Chondrocyte (in vitro differentiated cells): Measurements from ENCODE around the gene MYO1B. TPM values are rescaled to one million over a fixed set of nuclear protein-coding genes. Genes with fewer than 3 reads are reported as not detected.

Source experiments
- DNase-seq: peaks from one replicate; pipeline ENCODE4 v3.0.0; 2021; ENCODE audit warnings: mixed read lengths, low spot score
- H3K27ac Mint-ChIP-seq: one replicate; pipeline ENCODE4 v1.8.0; 2021; ENCODE audit warnings: mild to moderate bottlenecking, moderate library complexity, mixed read lengths; ENCODE audit not compliant: unreplicated experiment
- H3K27me3 Mint-ChIP-seq: 2 replicates; pipeline ENCODE4 v1.8.0; 2021; ENCODE audit warnings: low read depth, mixed read lengths
- H3K36me3 Mint-ChIP-seq: 2 replicates; pipeline ENCODE4 v1.8.0; 2021; ENCODE audit warnings: low read depth, mixed read lengths
- H3K4me1 Mint-ChIP-seq: 2 replicates; pipeline ENCODE4 v1.8.0; 2021; ENCODE audit warnings: low read depth, mild to moderate bottlenecking, mixed read lengths
- H3K4me3 Mint-ChIP-seq: one replicate; pipeline ENCODE4 v1.8.0; 2021; ENCODE audit warnings: mild to moderate bottlenecking, moderate library complexity, mixed read lengths; ENCODE audit not compliant: unreplicated experiment
- H3K9me3 Mint-ChIP-seq: 2 replicates; pipeline ENCODE4 v1.8.0; 2021; ENCODE audit warnings: low read depth, mixed read lengths
- total RNA-seq: library from RNA; stranded (reverse); gene quantifications from 3 replicates; pipeline ENCODE4 v1.2.1, GENCODE V29; 2021
- TF ChIP-seq, protein P1 (sequence below): fragments of 200-600 bp; sonication (generic); IDR thresholded peaks from 2 replicates; pipeline ENCODE4 v1.5.0; 2021; ENCODE audit warnings: antibody characterized with exemption, mild to moderate bottlenecking, moderate library complexity

The MYO1B gene
- total RNA-seq, 1 donor from 2014 or later, result 114 TPM

DNA sequence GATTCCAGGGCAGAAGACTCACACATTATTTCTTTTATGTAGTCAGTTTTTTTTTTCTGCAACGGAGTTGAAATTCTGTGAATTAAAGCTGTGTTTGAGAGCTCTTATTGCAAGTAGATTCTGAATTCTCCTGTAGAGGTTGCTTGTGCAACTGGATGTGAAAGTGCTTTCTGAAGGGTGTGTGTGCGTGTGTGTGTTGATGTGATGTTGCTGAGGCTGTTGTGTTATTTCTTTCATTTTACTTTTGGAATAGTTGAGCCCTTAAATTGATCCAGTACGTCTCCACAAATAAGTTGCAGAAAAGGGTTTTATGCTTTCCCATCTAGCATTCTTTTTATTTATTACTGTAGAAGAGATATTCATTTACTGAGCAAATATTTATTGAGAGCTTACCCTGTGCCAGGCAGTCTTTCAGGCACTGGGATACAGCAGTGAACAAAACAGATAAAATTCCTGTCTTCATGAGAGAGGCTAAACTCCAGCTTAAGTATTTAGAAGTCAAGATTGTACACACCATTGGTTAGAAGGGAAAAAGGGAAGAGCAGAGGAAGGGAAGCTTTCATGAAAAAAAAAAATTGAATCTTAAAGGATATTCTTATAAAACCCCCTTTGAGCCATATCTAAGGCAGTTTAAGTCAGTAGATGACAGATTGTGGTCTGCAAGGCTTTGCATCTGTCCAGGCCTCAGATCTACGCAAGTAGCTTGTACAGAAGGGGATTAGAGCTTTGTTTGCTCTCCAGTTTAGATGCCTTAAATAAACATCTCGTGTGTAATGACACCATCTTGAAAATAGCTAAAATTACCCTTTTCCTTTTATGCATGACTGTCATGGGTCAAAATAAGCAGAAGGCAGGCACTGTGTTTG lies 58.2 kb downstream of the MYO1B start:
- H3K9me3 Mint-ChIP-seq, result no peaks in the 10 kb centered on the region
- DNase-seq, result no peak
- peaks cover 42% of the 10 kb centered on the region for H3K4me1 Mint-ChIP-seq
- no peak overlapping the region for H3K4me3 Mint-ChIP-seq
- H3K36me3 Mint-ChIP-seq, result peaks cover 3% of the 10 kb centered on the region
- H3K27ac Mint-ChIP-seq, result no peak overlapping the region
- TF ChIP-seq, protein P1, sequence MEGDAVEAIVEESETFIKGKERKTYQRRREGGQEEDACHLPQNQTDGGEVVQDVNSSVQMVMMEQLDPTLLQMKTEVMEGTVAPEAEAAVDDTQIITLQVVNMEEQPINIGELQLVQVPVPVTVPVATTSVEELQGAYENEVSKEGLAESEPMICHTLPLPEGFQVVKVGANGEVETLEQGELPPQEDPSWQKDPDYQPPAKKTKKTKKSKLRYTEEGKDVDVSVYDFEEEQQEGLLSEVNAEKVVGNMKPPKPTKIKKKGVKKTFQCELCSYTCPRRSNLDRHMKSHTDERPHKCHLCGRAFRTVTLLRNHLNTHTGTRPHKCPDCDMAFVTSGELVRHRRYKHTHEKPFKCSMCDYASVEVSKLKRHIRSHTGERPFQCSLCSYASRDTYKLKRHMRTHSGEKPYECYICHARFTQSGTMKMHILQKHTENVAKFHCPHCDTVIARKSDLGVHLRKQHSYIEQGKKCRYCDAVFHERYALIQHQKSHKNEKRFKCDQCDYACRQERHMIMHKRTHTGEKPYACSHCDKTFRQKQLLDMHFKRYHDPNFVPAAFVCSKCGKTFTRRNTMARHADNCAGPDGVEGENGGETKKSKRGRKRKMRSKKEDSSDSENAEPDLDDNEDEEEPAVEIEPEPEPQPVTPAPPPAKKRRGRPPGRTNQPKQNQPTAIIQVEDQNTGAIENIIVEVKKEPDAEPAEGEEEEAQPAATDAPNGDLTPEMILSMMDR, result no peak
- H3K27me3 Mint-ChIP-seq, result no peaks in the 10 kb centered on the region

DNA sequence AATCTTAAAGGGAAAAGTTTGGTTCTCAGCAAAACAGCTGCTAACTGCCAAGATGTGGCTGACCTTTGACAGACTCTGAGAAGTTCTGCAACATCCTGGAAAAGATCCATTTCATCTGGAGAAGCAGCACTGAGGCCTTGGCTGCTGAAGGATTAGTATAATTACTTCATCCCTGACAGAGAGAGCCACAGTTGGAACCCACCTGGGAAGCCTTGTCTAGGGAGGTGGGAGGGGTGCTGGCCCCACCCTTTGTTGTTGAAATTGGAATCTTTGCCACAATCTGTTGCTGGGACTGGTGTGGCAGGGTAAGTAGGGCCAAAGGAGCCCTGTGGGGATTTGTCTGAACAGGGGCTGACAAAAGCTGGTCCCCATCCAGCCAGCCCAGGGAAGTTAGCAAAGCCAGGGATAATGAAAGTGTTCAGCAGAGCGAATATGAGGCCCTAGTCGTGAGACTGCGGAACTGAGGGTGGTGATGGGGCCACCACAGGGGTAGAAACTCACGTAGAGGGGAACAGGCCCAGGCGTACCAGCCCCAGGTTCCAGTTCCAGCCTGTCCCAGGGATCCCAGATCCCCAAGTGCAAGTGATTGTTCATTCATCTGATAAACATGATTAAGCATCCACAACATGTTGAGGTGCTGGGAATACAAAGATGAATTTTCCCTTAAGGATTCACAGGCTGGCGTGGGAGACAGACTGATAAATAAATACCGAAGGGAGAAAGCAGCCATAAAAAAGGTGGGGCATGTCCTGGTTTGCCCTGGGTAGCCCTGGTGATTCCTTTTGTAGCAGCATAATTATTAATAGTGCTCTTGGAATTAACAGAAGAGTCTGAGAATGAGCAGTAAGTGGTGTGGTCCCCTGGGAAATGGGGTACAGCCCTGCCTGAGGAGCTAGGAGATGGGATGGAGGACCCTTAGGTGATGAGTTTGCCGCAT lies 60.0 kb downstream of the MYO1B start:
- TF ChIP-seq, protein P1, result no peak
- Mint-ChIP-seq H3K9me3 (no peaks in the 10 kb centered on the region), H3K36me3 (peaks cover 3% of the 10 kb centered on the region), H3K4me1 (peaks cover 27% of the 10 kb centered on the region), H3K27me3 (no peaks in the 10 kb centered on the region), H3K4me3 (no peak overlapping the region), H3K27ac (peak overlapping the region; percentile 73)
- no peak for DNase-seq

DNA sequence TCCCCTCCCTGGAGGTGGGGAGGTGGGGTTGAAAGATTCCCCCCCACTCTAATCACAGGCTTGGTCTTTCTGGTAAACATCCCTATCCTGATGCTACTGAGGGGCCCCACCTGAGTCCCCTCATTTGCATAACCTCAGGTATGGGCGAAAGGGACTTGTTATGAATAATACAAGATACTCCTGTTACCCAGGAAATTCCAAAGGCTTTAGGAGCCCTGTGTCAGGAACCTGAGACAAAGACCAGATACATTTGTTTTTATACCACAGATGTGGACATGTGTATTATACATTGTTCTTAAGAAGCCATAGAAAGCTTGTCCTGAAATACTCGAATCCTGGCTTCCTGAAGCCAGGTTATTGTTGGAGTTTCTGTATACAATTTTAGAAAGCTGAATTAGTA lies 62.8 kb downstream of the MYO1B start:
- DNase-seq, result no peak
- Mint-ChIP-seq H3K27me3 (no peaks in the 10 kb centered on the region), H3K4me3 (no peak overlapping the region), H3K36me3 (no peaks in the 10 kb centered on the region), H3K4me1 (peaks cover 42% of the 10 kb centered on the region), H3K27ac (no peak overlapping the region), H3K9me3 (no peaks in the 10 kb centered on the region)
- TF ChIP-seq, protein P1, result no peak

DNA sequence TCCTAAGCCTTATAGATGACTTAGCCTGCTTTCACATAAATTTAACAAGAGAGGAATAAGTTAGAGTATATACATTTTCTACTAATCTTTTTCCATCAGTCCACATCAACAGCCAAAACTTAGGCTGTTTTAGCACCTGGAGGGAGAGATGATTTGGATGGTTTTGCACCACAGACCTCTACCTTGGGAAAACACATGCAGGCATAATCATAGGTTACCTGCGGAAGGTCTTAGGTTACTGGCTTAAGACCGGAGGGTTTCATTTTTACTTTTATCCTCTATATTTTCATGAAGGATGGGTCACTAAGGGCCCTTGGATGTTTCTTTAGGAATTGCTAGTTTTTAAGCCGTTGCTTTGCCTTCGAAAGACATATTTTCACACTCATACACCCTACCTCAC lies 66.0 kb downstream of the MYO1B start:
- TF ChIP-seq, protein P1, result no peak
- H3K36me3 Mint-ChIP-seq, result no peaks in the 10 kb centered on the region
- no peak overlapping the region for H3K4me3 Mint-ChIP-seq
- H3K27ac Mint-ChIP-seq, result no peak overlapping the region
- H3K4me1 Mint-ChIP-seq, result peaks cover 20% of the 10 kb centered on the region
- no peak for DNase-seq
- no peaks in the 10 kb centered on the region for H3K9me3 Mint-ChIP-seq
- H3K27me3 Mint-ChIP-seq, result no peaks in the 10 kb centered on the region

DNA sequence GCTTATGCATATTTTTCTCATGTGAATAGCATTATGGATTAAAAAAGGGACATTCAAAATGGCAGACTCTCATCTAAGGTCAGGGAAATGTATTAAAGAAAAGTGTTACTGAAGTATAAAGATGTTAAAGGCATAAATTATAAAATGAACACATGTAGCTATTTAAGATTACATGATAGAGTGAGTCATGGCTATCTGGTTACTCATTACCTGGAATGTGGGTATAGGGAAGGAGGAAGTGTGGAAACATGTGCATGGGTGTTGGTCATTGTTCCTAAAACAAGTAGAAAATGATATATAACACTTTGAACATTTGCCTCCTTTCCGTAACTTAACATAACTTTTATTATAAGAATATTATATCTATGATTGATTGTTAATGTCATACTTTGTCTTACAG lies 66.4 kb downstream of the MYO1B start:
- Mint-ChIP-seq H3K27ac (peak overlapping the region; percentile 36), H3K4me3 (no peak overlapping the region), H3K9me3 (no peaks in the 10 kb centered on the region), H3K36me3 (no peaks in the 10 kb centered on the region), H3K4me1 (peaks cover 22% of the 10 kb centered on the region), H3K27me3 (no peaks in the 10 kb centered on the region)
- no peak for DNase-seq
- TF ChIP-seq, protein P1, result no peak
